Neural progenitor cell (in vitro differentiated cells): ENCODE measurements around the gene GNL3L. TPM values are rescaled to one million over a fixed set of nuclear protein-coding genes. Genes with fewer than 3 reads are reported as not detected.
"Not testable (repeated sequence)": the region's sequence is repeated elsewhere in the genome, so short reads cannot be mapped to it uniquely, and the experiment has no call there.

ENCODE experiments used
- DNase-seq: peaks from one replicate; pipeline ENCODE4 v3.0.0-alpha.2; 2016; ENCODE audit warnings: low spot score
- H2AFZ ChIP-seq: fragments of 200-600 bp; sonication (generic); replicated peaks from 2 replicates; pipeline ENCODE4 v1.6.1; 2016; ENCODE audit warnings: antibody characterized with exemption
- H3F3A ChIP-seq: fragments of 200-600 bp; sonication (generic); 2 replicates; pipeline ENCODE4 v1.6.1; 2016; ENCODE audit warnings: antibody characterized with exemption, low read depth
- H3K27ac ChIP-seq: fragments of 200-600 bp; sonication (generic); 2 replicates; pipeline ENCODE4 v1.5.1; 2016; ENCODE audit warnings: mild to moderate bottlenecking
- H3K27me3 ChIP-seq: fragments of 200-600 bp; sonication (generic); 2 replicates; pipeline ENCODE4 v1.6.1; 2016; ENCODE audit warnings: mild to moderate bottlenecking, moderate library complexity
- H3K36me3 ChIP-seq: fragments of 200-600 bp; sonication (generic); 2 replicates; pipeline ENCODE4 v1.5.1; 2016
- H3K4me1 ChIP-seq: fragments of 200-600 bp; sonication (generic); 2 replicates; pipeline ENCODE4 v1.6.1; 2016; ENCODE audit warnings: mixed run types
- H3K4me2 ChIP-seq: fragments of 200-600 bp; sonication (generic); 2 replicates; pipeline ENCODE4 v1.6.1; 2016
- H3K4me3 ChIP-seq: fragments of 200-600 bp; sonication (generic); 2 replicates; pipeline ENCODE4 v1.5.1; 2016
- H3K79me2 ChIP-seq: fragments of 200-600 bp; sonication (generic); 2 replicates; pipeline ENCODE4 v1.6.1; 2016; ENCODE audit warnings: low read depth
- H3K9ac ChIP-seq: fragments of 200-600 bp; sonication (generic); 2 replicates; pipeline ENCODE4 v1.6.1; 2016
- H3K9me3 ChIP-seq: fragments of 200-600 bp; sonication (generic); 2 replicates; pipeline ENCODE4 v1.5.1; 2016; ENCODE audit warnings: low read depth
- H4K20me1 ChIP-seq: fragments of 200-600 bp; sonication (generic); 2 replicates; pipeline ENCODE4 v1.6.1; 2016; ENCODE audit warnings: low read depth
- H3K27ac Mint-ChIP-seq: 3 replicates; pipeline ENCODE4 v1.8.0; 2021; ENCODE audit warnings: mixed read lengths
- H3K27me3 Mint-ChIP-seq: 2 replicates; pipeline ENCODE4 v1.8.0; 2022; ENCODE audit warnings: low read depth, mild to moderate bottlenecking, inconsistent platforms, moderate library complexity, mixed read lengths; ENCODE audit not compliant: insufficient read depth
- H3K36me3 Mint-ChIP-seq: 3 replicates; pipeline ENCODE4 v1.8.0; 2021; ENCODE audit warnings: mixed read lengths
- H3K4me1 Mint-ChIP-seq: 3 replicates; pipeline ENCODE4 v1.8.0; 2021; ENCODE audit warnings: mixed read lengths
- H3K4me3 Mint-ChIP-seq: 3 replicates; pipeline ENCODE4 v1.8.0; 2021; ENCODE audit warnings: mild to moderate bottlenecking, moderate library complexity, mixed read lengths
- H3K9me3 Mint-ChIP-seq: 3 replicates; pipeline ENCODE4 v1.8.0; 2020; ENCODE audit warnings: mixed read lengths
- EZH2 ChIP-seq: fragments of 200-600 bp; sonication (generic); IDR thresholded peaks from 2 replicates; pipeline ENCODE4 v1.6.1; 2017; ENCODE audit warnings: antibody characterized with exemption, mild to moderate bottlenecking, moderate library complexity
- EZH2phosphoT487 ChIP-seq: fragments of 200-600 bp; sonication (generic); IDR thresholded peaks from 2 replicates; pipeline ENCODE4 v1.6.1; 2017; ENCODE audit warnings: antibody characterized with exemption
- total RNA-seq: library from RNA; depleted of rRNA; stranded (reverse); fragments of >200 nt; gene quantifications from 2 replicates; pipeline ENCODE4 v1.2.3, GENCODE V29; 2015; ENCODE audit warnings: low replicate concordance
- TF ChIP-seq, protein P1 (sequence below): fragments of 200-600 bp; sonication (generic); IDR thresholded peaks from 2 replicates; pipeline ENCODE4 v1.5.1; 2017; ENCODE audit warnings: antibody characterized with exemption, mild to moderate bottlenecking

The GNL3L gene
- total RNA-seq, 1 donor from 2014 or later, result 19.3 TPM

- no peak overlapping the region for H3K9ac ChIP-seq
- Mint-ChIP-seq H3K36me3 (peaks cover 23% of the 10 kb centered on the region), H3K4me1 (no peaks in the 10 kb centered on the region), H3K4me3 (no peak overlapping the region), H3K27ac (no peak overlapping the region), H3K27me3 (no peaks in the 10 kb centered on the region), H3K9me3 (no peaks in the 10 kb centered on the region)
- TF ChIP-seq EZH2 (no peak), EZH2phosphoT487 (no peak)
- TF ChIP-seq, protein P1, sequence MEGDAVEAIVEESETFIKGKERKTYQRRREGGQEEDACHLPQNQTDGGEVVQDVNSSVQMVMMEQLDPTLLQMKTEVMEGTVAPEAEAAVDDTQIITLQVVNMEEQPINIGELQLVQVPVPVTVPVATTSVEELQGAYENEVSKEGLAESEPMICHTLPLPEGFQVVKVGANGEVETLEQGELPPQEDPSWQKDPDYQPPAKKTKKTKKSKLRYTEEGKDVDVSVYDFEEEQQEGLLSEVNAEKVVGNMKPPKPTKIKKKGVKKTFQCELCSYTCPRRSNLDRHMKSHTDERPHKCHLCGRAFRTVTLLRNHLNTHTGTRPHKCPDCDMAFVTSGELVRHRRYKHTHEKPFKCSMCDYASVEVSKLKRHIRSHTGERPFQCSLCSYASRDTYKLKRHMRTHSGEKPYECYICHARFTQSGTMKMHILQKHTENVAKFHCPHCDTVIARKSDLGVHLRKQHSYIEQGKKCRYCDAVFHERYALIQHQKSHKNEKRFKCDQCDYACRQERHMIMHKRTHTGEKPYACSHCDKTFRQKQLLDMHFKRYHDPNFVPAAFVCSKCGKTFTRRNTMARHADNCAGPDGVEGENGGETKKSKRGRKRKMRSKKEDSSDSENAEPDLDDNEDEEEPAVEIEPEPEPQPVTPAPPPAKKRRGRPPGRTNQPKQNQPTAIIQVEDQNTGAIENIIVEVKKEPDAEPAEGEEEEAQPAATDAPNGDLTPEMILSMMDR, result no peak
- no peak overlapping the region for H3K27ac ChIP-seq
- no peak overlapping the region for H3K4me2 ChIP-seq
- no peaks in the 10 kb centered on the region for H3K27me3 ChIP-seq
- H2AFZ ChIP-seq, result no peak overlapping the region
- H3K79me2 ChIP-seq, result no peaks in the 10 kb centered on the region
- no peak for DNase-seq
- no peaks in the 10 kb centered on the region for H3K9me3 ChIP-seq
- no peaks in the 10 kb centered on the region for H3K36me3 ChIP-seq
- no peaks in the 10 kb centered on the region for H4K20me1 ChIP-seq
- H3K4me3 ChIP-seq, result no peak overlapping the region
- no peaks in the 10 kb centered on the region for H3K4me1 ChIP-seq
- no peaks in the 10 kb centered on the region for H3F3A ChIP-seq
Observed at GRCh38 chrX:54561622-54562021, 31.6 kb downstream of the GNL3L start.

DNA sequence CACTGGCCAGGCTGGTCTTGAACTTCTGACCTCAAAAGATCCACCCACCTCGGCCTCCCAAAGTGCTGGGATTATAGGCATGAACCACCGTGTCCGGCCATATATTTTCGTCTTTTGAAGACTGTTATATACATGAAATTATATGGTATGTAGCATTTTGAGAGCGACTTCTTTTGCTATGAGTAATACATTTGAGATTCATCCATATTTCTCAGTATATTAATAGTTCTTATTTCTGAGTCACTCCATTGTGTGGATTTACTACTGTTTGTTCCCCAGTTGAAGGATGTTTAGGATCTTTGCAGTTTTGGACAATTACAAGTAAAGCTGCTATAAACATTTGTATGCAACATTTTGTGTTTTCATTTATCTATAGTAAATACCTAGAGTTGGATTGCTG lies 34.9 kb downstream of the GNL3L start:
- no peak overlapping the region for H3K4me3 ChIP-seq
- H3K9ac ChIP-seq, result no peak overlapping the region
- no peaks in the 10 kb centered on the region for H3K36me3 ChIP-seq
- H3K27ac ChIP-seq, result no peak overlapping the region
- H3K27me3 ChIP-seq, result no peaks in the 10 kb centered on the region
- H3K4me3 Mint-ChIP-seq, result no peak overlapping the region
- no peaks in the 10 kb centered on the region for H3F3A ChIP-seq
- peaks cover 5% of the 10 kb centered on the region for H3K9me3 ChIP-seq
- no peaks in the 10 kb centered on the region for H3K4me1 Mint-ChIP-seq
- H2AFZ ChIP-seq, result no peak overlapping the region
- peaks cover 22% of the 10 kb centered on the region for H3K36me3 Mint-ChIP-seq
- no peaks in the 10 kb centered on the region for H3K27me3 Mint-ChIP-seq
- no peak overlapping the region for H3K4me2 ChIP-seq
- H3K27ac Mint-ChIP-seq, result no peak overlapping the region
- no peak for TF ChIP-seq EZH2phosphoT487
- TF ChIP-seq EZH2, result no peak
- TF ChIP-seq, protein P1, result no peak
- no peak for DNase-seq
- H4K20me1 ChIP-seq, result no peaks in the 10 kb centered on the region
- H3K4me1 ChIP-seq, result no peaks in the 10 kb centered on the region
- H3K9me3 Mint-ChIP-seq, result peaks cover 8% of the 10 kb centered on the region
- H3K79me2 ChIP-seq, result no peaks in the 10 kb centered on the region

DNA sequence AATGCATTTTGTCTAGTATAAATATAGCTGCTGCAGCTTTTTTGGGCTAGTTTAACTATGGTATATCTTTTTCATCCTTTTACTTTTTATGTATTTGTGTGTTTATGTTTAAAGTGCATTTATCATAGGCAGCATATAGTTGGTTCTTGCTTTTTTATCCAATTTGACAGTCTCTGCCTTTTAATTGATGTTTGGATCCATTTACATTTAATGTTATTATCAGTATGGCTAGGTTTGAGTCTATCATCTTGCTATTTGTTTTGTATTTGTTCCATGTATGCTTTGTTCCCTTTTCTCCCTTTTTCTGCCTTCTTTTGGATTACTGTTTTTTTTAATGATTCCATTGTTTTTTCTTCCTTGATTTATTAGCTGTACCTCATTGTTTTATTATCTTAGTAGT lies 40.3 kb downstream of the GNL3L start:
- H3K9me3 ChIP-seq, result peaks cover 25% of the 10 kb centered on the region
- no peaks in the 10 kb centered on the region for H4K20me1 ChIP-seq
- no peak overlapping the region for H3K4me2 ChIP-seq
- peaks cover 15% of the 10 kb centered on the region for H3K36me3 Mint-ChIP-seq
- no peaks in the 10 kb centered on the region for H3K27me3 ChIP-seq
- H3K4me3 Mint-ChIP-seq, result no peak overlapping the region
- no peaks in the 10 kb centered on the region for H3K27me3 Mint-ChIP-seq
- no peaks in the 10 kb centered on the region for H3K79me2 ChIP-seq
- H3K4me1 ChIP-seq, result no peaks in the 10 kb centered on the region
- H3K4me1 Mint-ChIP-seq, result no peaks in the 10 kb centered on the region
- TF ChIP-seq EZH2phosphoT487 (no peak), EZH2 (no peak)
- TF ChIP-seq, protein P1, result no peak
- H3K36me3 ChIP-seq, result no peaks in the 10 kb centered on the region
- H3F3A ChIP-seq, result no peaks in the 10 kb centered on the region
- H3K27ac Mint-ChIP-seq, result no peak overlapping the region
- no peak overlapping the region for H3K9ac ChIP-seq
- no peak overlapping the region for H3K4me3 ChIP-seq
- H2AFZ ChIP-seq, result no peak overlapping the region
- H3K27ac ChIP-seq, result no peak overlapping the region
- peaks cover 26% of the 10 kb centered on the region for H3K9me3 Mint-ChIP-seq
- no peak for DNase-seq

GRCh38 chrX:54572641-54573040 lies 42.6 kb downstream of the GNL3L start:
- H3K4me3 ChIP-seq, H2AFZ ChIP-seq, H3K4me1 Mint-ChIP-seq, H3K27ac ChIP-seq, H3K4me1 ChIP-seq, H3K79me2 ChIP-seq, H3K4me2 ChIP-seq, H3K9ac ChIP-seq, DNase-seq, H3K27me3 Mint-ChIP-seq, H3K4me3 Mint-ChIP-seq, H3K27ac Mint-ChIP-seq, H3K27me3 ChIP-seq, H4K20me1 ChIP-seq, H3K36me3 ChIP-seq, H3F3A ChIP-seq: not testable (repeated sequence)
- Mint-ChIP-seq H3K36me3 (peaks cover 13% of the 10 kb centered on the region), H3K9me3 (peaks cover 26% of the 10 kb centered on the region)
- H3K9me3 ChIP-seq, result peaks cover 25% of the 10 kb centered on the region
